ENCODE results near the gene FAM234A. TPM values are rescaled to one million over a fixed set of nuclear protein-coding genes. Genes with fewer than 3 reads are reported as not detected.

Gene FAM234A
- total RNA-seq, 1 donor from 2014 or later, result 23.2 TPM

- intact Hi-C loops (cut with micrococcal nuclease), result no loop called here
Measured at GRCh38 chr16:280005-280460, 45.4 kb downstream of the FAM234A start.

GRCh38 chr16:280552-280951 lies 45.9 kb downstream of the FAM234A start, which contains the start of gene ARHGDIG:
TSS of gene ARHGDIG (plus strand) at chr16:280591. CDS start at chr16:280681, 90 bp downstream.
- intact Hi-C loops (cut with micrococcal nuclease), result no loop called here

GRCh38 chr16:280991-281659 lies 46.5 kb downstream of the FAM234A start:
- intact Hi-C loops (cut with micrococcal nuclease), result no loop called here

GRCh38 chr16:281660-282255 lies 47.1 kb downstream of the FAM234A start:
- intact Hi-C loops (cut with micrococcal nuclease), result no loop called here

DNA sequence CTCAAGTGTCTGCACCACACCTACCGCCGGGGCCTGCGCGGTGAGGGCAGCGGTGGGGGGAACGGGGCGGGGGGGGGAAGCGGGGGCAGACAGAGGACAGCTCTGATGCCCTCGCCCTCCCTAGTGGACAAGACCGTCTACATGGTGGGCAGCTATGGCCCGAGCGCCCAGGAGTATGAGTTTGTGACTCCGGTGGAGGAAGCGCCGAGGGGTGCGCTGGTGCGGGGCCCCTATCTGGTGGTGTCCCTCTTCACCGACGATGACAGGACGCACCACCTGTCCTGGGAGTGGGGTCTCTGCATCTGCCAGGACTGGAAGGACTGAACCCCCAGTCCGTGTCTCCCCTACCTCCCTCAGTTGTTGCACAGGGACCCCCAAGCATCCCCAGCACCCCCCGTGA lies 47.9 kb downstream of the FAM234A start:
- intact Hi-C loops (cut with micrococcal nuclease), result no loop called here

- intact Hi-C loops (cut with micrococcal nuclease), result no loop called here
Measured at GRCh38 chr16:283033-283805, 48.6 kb downstream of the FAM234A start, which contains the start of gene PDIA2. TSS of gene PDIA2 (plus strand) at chr16:283164. CDS start at chr16:283170, 6 bp downstream.

- intact Hi-C loops (cut with micrococcal nuclease), result no loop called here
Measured at GRCh38 chr16:284204-285120, 49.8 kb downstream of the FAM234A start.

DNA sequence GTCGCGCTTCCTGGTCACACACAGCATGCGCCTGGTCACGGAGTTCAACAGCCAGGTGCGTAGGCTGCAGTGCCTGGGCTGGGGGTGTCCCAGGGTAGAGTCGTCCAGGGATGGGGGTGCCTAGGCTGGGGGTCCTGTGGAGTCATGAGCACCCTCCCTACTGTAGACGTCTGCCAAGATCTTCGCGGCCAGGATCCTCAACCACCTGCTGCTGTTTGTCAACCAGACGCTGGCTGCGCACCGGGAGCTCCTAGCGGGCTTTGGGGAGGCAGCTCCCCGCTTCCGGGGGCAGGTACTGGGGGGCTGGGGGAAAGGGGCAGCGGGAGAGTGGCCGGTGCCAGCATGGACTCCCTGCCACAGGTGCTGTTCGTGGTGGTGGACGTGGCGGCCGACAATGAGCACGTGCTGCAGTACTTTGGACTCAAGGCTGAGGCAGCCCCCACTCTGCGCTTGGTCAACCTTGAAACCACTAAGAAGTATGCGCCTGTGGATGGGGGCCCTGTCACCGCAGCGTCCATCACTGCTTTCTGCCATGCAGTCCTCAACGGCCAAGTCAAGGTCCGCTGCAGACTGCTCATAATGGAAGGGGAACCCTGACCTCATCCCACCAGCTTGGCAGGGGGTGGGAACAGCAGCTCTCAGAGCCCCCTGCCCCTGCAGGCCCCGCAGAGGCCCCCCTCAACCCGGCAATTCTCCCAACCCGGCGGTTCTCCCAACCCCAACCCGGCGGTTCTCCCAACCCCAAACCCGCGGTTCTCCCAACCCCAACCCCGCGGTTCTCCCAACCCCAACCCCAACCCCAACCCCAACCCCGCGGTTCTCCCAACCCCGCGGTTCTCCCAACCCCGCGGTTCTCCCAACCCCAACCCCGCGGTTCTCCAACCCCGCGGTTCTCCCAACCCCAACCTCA lies 50.8 kb downstream of the FAM234A start:
- intact Hi-C loops (cut with micrococcal nuclease), result loop anchor here (1.0 kb wide), 1 partner anchor 9 kb away; no protein-coding TSS in a partner anchor

- intact Hi-C loops (cut with micrococcal nuclease), result loop anchor here (1.0 kb wide), 1 partner anchor 10 kb away; no protein-coding TSS in a partner anchor
Measured at GRCh38 chr16:286491-287297, 52.1 kb downstream of the FAM234A start.

GRCh38 chr16:287298-287811 lies 52.7 kb downstream of the FAM234A start:
- intact Hi-C loops (cut with micrococcal nuclease), result no loop called here

DNA sequence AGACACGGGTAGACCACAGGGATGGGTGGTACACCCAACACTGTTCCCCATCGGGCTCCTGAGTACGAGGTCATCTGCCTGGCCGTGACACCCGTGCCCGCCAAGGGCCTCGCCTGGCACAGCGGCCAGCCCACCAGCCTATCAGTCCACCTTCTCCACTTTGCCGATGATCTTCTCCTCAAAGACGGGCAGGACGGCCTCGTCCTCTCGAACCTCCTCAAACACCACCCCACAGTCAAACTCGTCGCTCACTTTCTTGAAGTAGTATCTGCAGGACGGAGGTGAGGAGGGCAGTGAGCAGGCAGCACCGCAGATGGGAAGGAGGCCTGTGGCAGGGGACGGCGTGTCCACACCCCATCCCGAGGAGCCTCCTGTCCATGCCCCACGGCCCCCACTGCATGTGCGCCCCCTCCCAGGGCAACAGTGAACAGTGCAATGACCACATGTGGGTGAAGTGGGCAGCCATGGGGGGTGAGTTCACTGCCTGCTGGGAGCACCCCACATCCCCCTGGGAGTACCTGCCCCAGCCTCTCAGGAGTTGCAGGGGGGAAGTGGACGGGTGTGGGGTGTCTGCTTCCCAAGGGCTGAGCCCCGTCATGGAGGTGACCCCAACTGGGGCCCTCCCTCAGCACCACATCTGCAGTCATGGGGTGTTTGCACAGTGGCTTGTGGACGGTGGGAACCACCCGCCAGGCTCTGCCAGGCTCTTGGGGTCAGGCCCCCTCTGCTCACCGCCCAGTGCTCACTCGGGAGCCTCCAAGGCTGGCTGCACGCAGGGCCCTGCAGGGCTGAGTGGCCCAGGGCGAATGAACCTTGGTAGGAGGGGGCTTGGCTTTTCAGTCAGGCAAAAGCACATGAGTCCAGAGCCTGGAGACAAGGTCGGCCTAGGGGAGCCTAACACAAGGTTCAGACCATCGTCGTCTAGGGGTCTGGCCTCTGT lies 53.6 kb downstream of the FAM234A start:
- intact Hi-C loops (cut with micrococcal nuclease), result no loop called here

GRCh38 chr16:289395-289997 lies 54.9 kb downstream of the FAM234A start:
- intact Hi-C loops (cut with micrococcal nuclease), result no loop called here

DNA sequence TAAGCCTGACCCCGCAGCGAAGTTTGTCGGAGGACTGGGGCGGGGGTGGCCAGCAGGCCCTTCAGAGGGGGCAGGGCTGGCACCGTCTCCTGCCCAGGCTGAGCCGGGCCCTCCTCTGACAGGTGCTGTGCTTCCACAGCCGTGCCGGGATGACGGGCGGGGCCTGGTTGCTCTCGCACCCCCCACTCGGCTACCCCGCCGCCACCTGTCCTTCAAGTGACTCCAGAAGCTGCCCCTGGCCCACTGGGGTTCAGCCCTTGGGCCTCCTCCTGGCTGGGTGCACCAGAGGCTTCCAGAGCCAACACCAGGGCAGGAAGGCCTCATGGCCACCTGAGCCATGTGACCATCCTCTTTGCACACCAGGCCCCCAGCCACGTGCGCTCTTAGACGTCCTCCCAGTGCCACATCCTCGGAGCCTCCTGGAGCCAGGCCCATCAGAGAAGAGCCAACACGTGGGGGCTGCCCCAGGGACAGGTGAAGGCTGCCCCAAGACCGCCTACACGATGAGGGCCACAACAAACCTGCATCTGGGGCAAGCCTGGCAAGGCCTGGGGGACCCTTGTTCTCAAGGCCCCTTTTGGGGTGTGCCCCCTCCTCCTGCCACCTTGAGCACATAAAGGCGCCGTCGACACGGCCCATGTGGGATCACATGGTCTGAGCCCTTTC lies 55.5 kb downstream of the FAM234A start:
- intact Hi-C loops (cut with micrococcal nuclease), result no loop called here

GRCh38 chr16:290681-291405 lies 56.2 kb downstream of the FAM234A start:
- intact Hi-C loops (cut with micrococcal nuclease), result no loop called here

DNA sequence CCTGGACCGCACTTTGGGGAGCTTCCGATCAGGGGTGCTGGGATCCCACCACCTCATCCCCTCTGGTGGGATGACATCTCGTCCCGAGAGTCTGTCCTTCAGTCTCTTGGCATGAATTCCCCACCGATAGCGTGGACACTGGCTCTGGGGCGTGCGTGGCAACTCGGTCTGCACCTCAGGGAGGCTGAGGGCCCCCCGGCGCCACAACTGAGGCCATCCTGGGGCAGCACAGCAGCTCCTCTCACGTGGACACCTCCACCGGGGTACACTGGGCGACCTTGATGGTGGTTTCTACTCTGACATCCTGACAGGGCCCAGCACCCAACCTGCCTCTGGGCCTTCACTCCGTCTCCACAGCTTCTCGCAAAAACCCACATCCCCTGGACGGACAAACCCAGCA lies 56.9 kb downstream of the FAM234A start:
- intact Hi-C loops (cut with micrococcal nuclease), result no loop called here

All from T-helper 1 cell treated with Interleukin-12 subunit alpha and Interleukin-12 subunit beta and Interleukin-4 antibody, amounts not matched to agents 30 ng/mL and 1 ng/mL, for 36 hours (primary cell).